Ishikawa (cell line): ENCODE results near the gene ZSCAN25.

Source experiments
- CEBPB ChIP-seq: IDR thresholded peaks from 2 replicates; pipeline ENCODE4 v1.6.1; 2012
- CREB1 ChIP-seq: IDR thresholded peaks from 2 replicates; pipeline ENCODE4 v1.6.1; 2012; ENCODE audit warnings: low read depth
- EGR1 ChIP-seq: IDR thresholded peaks from 2 replicates; pipeline ENCODE4 v1.6.1; 2012
- EP300 ChIP-seq: IDR thresholded peaks from 2 replicates; pipeline ENCODE4 v1.6.1; 2012; ENCODE audit warnings: borderline replicate concordance
- FOXM1 ChIP-seq: IDR thresholded peaks from 2 replicates; pipeline ENCODE4 v1.6.1; 2012; ENCODE audit warnings: low read depth, borderline replicate concordance
- NFIC ChIP-seq: IDR thresholded peaks from 2 replicates; pipeline ENCODE4 v1.6.1; 2012
- RAD21 ChIP-seq: IDR thresholded peaks from 2 replicates; pipeline ENCODE4 v1.6.1; 2012; ENCODE audit warnings: low read depth
- TAF1 ChIP-seq: IDR thresholded peaks from 2 replicates; pipeline ENCODE4 v1.6.1; 2012; ENCODE audit warnings: low read depth, mild to moderate bottlenecking
- TCF12 ChIP-seq: IDR thresholded peaks from 2 replicates; pipeline ENCODE4 v1.6.1; 2012; ENCODE audit warnings: low read depth
- TEAD4 ChIP-seq: IDR thresholded peaks from 2 replicates; pipeline ENCODE4 v1.6.1; 2012
- YY1 ChIP-seq: IDR thresholded peaks from 2 replicates; pipeline ENCODE4 v1.6.1; 2012; ENCODE audit warnings: low read depth
- ZBTB7A ChIP-seq: IDR thresholded peaks from 2 replicates; pipeline ENCODE4 v1.6.1; 2012; ENCODE audit warnings: low read depth
- TF ChIP-seq, protein P1 (sequence below): IDR thresholded peaks from 2 replicates; pipeline ENCODE4 v1.6.1; 2012
- TF ChIP-seq, protein P2 (sequence below): IDR thresholded peaks from 2 replicates; pipeline ENCODE4 v1.6.1; 2012; ENCODE audit warnings: low read depth, mild to moderate bottlenecking
- TF ChIP-seq, protein P3 (sequence below): IDR thresholded peaks from 2 replicates; pipeline ENCODE4 v1.6.1; 2012

Gene ZSCAN25

DNA sequence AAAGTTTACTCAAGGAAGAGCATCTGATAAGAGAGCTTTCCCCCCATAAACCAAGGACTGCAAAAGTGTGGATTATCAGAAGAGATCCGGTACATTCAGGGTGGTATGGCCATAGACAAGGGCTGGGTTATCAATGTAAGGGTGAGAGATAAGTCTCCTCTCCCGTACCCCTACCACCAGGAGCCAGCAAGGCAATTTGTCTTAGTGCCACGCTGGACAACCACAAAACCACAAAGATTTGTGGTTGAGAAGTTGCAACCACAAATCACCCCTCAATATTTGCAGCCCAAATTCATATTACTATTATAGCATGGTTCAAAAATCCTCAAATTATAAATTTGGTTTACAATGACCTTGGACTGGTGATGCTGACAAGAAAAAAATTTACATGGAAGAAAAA, 2.3 kb upstream of the ZSCAN25 start:
- TF ChIP-seq TCF12 (no peak), NFIC (no peak), YY1 (no peak), FOXM1 (no peak), TEAD4 (no peak), EGR1 (no peak), ZBTB7A (no peak), RAD21 (no peak), TAF1 (no peak), CREB1 (no peak), EP300 (no peak), CEBPB (no peak)
- TF ChIP-seq, protein P1, sequence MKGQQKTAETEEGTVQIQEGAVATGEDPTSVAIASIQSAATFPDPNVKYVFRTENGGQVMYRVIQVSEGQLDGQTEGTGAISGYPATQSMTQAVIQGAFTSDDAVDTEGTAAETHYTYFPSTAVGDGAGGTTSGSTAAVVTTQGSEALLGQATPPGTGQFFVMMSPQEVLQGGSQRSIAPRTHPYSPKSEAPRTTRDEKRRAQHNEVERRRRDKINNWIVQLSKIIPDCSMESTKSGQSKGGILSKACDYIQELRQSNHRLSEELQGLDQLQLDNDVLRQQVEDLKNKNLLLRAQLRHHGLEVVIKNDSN = no peak
- TF ChIP-seq, protein P2, sequence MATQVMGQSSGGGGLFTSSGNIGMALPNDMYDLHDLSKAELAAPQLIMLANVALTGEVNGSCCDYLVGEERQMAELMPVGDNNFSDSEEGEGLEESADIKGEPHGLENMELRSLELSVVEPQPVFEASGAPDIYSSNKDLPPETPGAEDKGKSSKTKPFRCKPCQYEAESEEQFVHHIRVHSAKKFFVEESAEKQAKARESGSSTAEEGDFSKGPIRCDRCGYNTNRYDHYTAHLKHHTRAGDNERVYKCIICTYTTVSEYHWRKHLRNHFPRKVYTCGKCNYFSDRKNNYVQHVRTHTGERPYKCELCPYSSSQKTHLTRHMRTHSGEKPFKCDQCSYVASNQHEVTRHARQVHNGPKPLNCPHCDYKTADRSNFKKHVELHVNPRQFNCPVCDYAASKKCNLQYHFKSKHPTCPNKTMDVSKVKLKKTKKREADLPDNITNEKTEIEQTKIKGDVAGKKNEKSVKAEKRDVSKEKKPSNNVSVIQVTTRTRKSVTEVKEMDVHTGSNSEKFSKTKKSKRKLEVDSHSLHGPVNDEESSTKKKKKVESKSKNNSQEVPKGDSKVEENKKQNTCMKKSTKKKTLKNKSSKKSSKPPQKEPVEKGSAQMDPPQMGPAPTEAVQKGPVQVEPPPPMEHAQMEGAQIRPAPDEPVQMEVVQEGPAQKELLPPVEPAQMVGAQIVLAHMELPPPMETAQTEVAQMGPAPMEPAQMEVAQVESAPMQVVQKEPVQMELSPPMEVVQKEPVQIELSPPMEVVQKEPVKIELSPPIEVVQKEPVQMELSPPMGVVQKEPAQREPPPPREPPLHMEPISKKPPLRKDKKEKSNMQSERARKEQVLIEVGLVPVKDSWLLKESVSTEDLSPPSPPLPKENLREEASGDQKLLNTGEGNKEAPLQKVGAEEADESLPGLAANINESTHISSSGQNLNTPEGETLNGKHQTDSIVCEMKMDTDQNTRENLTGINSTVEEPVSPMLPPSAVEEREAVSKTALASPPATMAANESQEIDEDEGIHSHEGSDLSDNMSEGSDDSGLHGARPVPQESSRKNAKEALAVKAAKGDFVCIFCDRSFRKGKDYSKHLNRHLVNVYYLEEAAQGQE = no peak
- TF ChIP-seq, protein P3, sequence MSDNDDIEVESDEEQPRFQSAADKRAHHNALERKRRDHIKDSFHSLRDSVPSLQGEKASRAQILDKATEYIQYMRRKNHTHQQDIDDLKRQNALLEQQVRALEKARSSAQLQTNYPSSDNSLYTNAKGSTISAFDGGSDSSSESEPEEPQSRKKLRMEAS = no peak

DNA sequence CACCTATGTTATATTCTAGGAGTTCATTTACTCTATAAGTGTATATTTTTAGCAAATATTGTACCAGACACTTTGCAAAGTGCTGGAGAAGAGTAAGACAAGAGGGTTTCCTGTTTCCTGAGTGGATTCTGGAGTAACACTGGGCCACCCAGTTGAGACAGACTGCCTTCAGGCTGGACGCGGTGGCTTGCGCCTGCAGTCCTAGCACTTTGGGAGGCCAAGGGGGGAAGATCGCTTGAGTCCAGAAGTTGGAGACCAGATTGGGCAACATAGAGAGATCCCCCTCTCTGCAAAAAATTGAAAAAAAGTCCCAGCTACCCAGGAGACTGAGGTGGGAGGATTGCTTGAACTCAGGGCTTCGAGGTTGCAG, 772 bp upstream of the ZSCAN25 start:
- TF ChIP-seq TAF1 = no peak
- TF ChIP-seq EP300 = no peak
- TF ChIP-seq, protein P2 = no peak
- TF ChIP-seq EGR1 = no peak
- TF ChIP-seq, protein P3 = no peak
- TF ChIP-seq FOXM1 = no peak
- no peak for TF ChIP-seq YY1
- TF ChIP-seq RAD21 = no peak
- no peak for TF ChIP-seq NFIC
- no peak for TF ChIP-seq CEBPB
- TF ChIP-seq, protein P1 = no peak
- no peak for TF ChIP-seq CREB1
- no peak for TF ChIP-seq TEAD4
- no peak for TF ChIP-seq TCF12
- no peak for TF ChIP-seq ZBTB7A

DNA sequence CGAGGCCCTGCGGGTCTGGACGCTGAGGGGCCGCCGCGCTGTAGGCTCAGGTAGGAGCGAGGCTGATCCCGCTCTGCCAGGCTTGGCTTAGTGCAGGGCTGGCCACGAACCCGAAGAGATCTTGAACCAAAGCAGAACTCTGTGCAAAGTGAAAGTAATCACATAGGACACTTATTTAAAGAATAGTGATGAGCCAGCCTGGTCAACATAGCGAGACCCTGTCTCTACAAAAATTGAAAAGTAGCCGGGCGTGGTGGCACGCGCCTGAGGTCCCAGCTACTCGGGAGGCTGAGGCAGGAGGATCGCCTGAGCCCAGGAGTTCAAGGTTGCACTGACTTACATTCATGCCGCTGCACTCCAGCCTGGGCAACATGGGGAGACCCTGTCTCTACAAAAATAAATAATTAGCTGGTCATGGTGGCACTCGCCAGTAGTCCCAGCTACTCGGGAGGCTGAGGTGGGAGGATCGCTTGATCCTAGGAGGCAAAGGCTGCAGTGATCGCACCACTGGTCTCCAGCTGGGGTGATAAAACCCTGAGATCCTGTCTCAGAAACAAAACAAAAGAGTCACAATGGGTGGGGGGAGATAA, 541 bp downstream of the ZSCAN25 start:
- TF ChIP-seq RAD21 = no peak
- TF ChIP-seq EGR1 = no peak
- TF ChIP-seq, protein P1 = no peak
- no peak for TF ChIP-seq NFIC
- TF ChIP-seq YY1 = no peak
- TF ChIP-seq TEAD4 = no peak
- TF ChIP-seq ZBTB7A = no peak
- no peak for TF ChIP-seq TAF1
- TF ChIP-seq CEBPB = no peak

DNA sequence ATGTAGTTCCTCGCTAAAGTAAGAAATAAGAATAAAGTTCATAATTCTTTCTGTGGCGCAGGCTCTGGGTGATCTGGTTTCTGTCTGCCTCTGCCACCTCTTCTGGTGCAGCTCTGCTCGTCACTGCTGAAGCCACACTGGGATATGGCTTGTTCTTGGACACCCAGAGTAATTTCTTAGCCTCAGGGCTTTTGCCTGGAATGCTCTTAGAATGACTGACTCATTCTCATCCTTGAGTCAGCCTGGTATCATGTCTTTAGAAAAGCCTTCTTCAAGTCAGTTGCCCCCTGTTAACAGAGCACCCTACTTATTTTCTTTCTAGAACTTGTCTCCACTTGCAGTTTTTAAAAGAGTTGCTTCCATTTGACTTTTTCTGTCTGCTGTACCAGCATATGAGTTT, 2.0 kb downstream of the ZSCAN25 start:
- TF ChIP-seq YY1 = no peak
- TF ChIP-seq, protein P2 = no peak
- TF ChIP-seq, protein P1 = no peak
- TF ChIP-seq CEBPB = no peak
